HTR-8/SVneo (cell line): ENCODE measurements around the gene XRCC6.
"Not testable (repeated sequence)": the region's sequence is repeated elsewhere in the genome, so short reads cannot be mapped to it uniquely, and the experiment has no call there.

Source experiments
- DNase-seq: peaks from one replicate; pipeline ENCODE4 v3.0.0; 2011; ENCODE audit warnings: low spot score, mixed read lengths; ENCODE audit not compliant: insufficient read length
- FAIRE-seq: peaks from 2 replicates; lab custom pipeline; 2011; peaks lifted over from hg19 to GRCh38; lab: Jason Lieb, UNC

XRCC6 gene

GRCh38 chr22:41621099-41621910 is at the start of gene XRCC6:
Gene XRCC6, plus strand, starts transcription at chr22:41621295. Its CDS starts 710 bp downstream, at chr22:41622005.
- DNase-seq = peak; percentile 100
- FAIRE-seq = peak; percentile 98

GRCh38 chr22:41571786-41572185 is 49.3 kb upstream of the XRCC6 start:
- no peak for FAIRE-seq

DNA sequence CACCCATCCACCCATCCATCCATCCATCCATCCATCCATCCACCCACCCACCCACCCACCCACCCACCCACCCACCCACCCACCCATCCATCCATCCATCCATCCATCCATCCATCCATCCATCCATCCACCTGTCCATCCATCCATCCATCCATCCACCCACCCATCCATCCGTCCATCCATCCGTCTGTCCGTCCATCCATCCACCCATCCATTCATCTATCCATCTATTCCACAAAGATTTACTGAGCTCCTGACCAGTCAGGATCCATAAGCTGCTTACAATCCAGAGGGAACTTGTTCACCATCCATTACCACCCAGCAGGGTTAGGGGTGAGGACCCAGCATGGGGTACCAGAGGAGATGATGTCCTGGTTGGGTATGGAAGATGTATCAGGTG is 48.8 kb upstream of the XRCC6 start:
- FAIRE-seq, DNase-seq: not testable (repeated sequence)

More at GRCh38 chr22:41571786-41572185, 49.3 kb upstream of the XRCC6 start:
- DNase-seq = no peak

GRCh38 chr22:41573677-41574076 is 47.4 kb upstream of the XRCC6 start:
- FAIRE-seq = no peak

DNA sequence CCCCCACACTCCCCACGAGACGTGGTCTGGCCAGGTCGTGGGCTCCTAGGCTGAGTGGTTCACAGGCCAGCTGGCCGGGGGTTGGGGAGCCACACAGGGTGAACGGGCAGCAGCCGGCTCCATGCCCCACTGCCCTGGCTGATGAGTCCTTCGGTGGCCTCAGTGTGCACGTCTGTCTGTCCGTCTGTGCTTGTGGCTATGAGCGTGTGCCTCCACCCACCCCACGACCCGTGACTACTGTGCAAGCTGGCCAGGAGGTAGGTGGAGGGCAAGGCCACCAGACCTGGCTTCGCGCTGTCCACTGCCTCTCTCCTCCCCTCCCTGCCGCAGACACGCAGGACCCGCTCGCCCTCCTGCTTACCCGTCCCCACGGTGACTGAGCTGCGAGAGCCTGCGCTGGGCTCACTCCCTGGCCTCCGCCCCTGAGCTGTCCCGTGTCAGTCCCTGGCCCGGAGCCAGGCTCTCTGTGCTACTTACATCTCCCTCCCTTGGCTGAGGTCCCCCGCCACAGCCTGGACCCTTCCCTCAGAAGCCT is 46.2 kb upstream of the XRCC6 start:
- FAIRE-seq (no peak), DNase-seq (no peak)

More at GRCh38 chr22:41573677-41574076, 47.4 kb upstream of the XRCC6 start:
- DNase-seq = no peak

- FAIRE-seq (no peak), DNase-seq (no peak)
These were observed 45.6 kb upstream of the XRCC6 start for GRCh38 chr22:41575533-41575932.

- no peak for FAIRE-seq
- peak; percentile 47 for DNase-seq
These were observed 44.2 kb upstream of the XRCC6 start for GRCh38 chr22:41576877-41577276.

- FAIRE-seq (no peak), DNase-seq (no peak)
These were observed 43.0 kb upstream of the XRCC6 start for GRCh38 chr22:41578114-41578513.

GRCh38 chr22:41578818-41579217 is 42.3 kb upstream of the XRCC6 start:
- FAIRE-seq (no peak), DNase-seq (no peak)

DNA sequence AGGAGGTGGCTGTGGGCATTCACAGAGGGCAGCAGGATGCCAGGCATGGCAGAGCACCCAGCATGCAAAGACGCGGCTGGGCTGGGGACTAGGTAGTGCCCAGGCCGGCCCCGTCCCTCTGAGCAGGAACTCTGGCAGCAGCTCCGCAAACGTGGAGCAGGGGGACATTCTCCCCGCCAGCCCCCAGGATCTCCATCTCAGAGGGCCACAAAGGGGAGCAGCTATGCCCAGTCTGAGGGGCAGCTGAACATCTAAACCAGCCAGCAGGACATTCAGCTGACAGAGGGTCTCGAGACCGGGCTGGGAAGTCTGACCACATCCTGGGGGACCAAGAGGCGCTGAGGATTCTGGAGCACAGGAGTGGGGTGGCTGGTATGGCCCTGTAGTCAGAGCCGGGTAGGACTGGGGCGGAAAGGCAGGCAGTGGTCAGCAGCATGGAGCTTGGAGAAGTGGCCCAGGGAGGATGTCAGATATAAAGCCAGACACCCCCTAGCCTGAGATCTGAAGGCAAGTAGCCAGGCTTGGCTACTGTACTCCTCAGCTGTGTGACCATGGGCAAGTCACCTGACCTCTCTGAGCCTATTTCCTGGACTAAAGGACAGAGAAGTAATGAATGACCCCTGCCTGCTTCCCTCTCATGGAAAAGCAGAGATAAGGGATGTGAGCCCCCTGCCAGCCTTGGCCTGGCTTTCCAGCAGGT is 41.6 kb upstream of the XRCC6 start:
- no peak for DNase-seq
- no peak for FAIRE-seq

DNA sequence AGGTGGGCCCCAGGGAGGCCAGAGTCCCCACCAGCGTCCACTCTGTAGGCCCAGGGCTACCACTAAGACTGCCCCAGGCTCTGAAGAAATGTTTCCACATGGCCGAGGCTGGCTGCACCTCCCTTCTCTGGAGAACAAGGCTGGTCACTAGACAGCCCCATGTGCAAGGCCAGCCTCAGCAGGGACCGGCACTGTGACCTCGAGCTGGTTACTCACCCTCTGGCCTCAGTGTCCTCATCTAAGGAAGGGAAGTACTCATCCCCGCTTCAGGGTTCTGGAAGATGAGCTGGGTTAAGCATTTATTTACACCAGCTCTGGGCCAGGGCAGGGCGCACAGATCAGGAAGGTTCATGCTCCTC is 41.1 kb upstream of the XRCC6 start:
- FAIRE-seq (no peak), DNase-seq (no peak)

GRCh38 chr22:41582694-41583093 is 38.4 kb upstream of the XRCC6 start:
- DNase-seq (no peak), FAIRE-seq (no peak)

GRCh38 chr22:41584881-41585280 is 36.2 kb upstream of the XRCC6 start:
- FAIRE-seq = no peak
- DNase-seq = no peak

DNA sequence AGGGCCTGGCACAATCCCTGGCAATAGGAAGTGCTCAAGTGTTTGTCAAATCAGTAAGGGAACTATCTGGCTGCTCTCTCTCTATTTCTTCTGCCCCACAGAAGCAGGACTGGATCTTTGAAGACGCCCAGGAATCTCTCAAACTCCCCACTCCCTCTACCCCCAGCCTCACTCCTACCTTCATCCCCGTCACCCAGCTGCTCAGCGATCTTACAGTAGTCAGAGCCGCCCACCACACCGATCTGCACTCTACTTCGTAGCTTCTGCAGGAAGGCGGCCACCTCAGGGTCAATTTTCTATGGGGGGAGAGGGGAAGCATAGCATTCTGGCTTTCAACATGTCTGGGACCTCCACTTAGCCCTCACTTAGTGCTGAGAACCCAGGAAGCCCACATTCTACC is 35.2 kb upstream of the XRCC6 start:
- DNase-seq (no peak), FAIRE-seq (no peak)

GRCh38 chr22:41587347-41587723 is 33.8 kb upstream of the XRCC6 start:
- DNase-seq = no peak

DNA sequence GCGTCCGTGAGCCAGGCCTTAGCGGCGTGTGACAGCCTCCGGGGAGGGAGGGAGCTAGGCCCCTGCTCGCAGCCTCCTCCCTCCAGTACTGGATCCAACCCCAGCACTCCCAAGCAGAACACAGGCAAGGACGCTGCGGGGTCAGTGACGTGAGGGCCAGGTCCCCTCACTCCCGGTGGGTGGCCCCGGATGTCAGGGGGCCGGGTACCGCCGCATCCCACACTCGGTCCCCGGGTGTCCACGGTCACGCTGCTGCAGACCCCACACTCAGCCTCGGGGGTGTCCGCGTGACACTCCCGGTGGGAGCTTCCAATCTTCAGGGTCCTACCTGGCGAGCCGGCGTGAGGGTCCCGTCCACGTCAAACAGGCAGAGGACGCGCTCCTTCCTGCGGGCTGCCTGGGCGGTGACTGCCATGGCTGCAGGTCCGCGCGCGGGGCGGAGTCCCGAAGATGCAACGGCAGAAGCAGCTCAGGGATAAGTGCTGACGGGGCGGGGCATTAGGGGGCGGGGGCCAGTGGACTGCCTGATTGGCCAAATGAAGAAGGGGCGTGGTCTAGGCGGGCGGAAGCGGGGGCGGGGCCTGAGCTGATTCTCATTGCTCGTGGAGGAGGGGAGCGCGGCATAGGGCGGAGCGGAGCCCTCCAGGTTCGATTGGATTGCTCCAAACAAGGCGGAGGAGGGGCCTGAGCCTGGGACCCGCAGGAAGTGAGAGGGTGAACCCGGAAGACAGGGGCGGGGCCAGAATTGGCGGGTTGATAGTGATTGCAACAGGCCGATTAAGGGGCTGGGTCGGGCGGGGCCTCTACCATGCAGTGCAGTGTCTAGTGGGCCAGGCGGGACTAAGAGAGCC is 31.5 kb upstream of the XRCC6 start, which contains the start of gene PMM1:
TSS of gene PMM1 (minus strand) at position 450 of the 851 bp plus-strand sequence. CDS start at position 415, 35 bp downstream.
- peak; percentile 98 for DNase-seq
- peak; percentile 96 for FAIRE-seq

More at GRCh38 chr22:41587347-41587723, 33.8 kb upstream of the XRCC6 start:
- FAIRE-seq = no peak

- FAIRE-seq, DNase-seq: not testable (repeated sequence)
These were observed 27.6 kb upstream of the XRCC6 start for GRCh38 chr22:41593336-41593960.

GRCh38 chr22:41595703-41596102 is 25.4 kb upstream of the XRCC6 start:
- DNase-seq (no peak), FAIRE-seq (no peak)

GRCh38 chr22:41596776-41597634 is 24.1 kb upstream of the XRCC6 start:
- FAIRE-seq (peak; percentile 93), DNase-seq (peak; percentile 66)
